ENCODE data around the gene SLC2A3.

GRCh38 chr12:7899755-7900154, 36.2 kb downstream of the SLC2A3 start:
- TF ChIP-seq, protein P1, sequence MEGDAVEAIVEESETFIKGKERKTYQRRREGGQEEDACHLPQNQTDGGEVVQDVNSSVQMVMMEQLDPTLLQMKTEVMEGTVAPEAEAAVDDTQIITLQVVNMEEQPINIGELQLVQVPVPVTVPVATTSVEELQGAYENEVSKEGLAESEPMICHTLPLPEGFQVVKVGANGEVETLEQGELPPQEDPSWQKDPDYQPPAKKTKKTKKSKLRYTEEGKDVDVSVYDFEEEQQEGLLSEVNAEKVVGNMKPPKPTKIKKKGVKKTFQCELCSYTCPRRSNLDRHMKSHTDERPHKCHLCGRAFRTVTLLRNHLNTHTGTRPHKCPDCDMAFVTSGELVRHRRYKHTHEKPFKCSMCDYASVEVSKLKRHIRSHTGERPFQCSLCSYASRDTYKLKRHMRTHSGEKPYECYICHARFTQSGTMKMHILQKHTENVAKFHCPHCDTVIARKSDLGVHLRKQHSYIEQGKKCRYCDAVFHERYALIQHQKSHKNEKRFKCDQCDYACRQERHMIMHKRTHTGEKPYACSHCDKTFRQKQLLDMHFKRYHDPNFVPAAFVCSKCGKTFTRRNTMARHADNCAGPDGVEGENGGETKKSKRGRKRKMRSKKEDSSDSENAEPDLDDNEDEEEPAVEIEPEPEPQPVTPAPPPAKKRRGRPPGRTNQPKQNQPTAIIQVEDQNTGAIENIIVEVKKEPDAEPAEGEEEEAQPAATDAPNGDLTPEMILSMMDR (IDR thresholded peaks at IDR 0.05): no peak
- no peak for TF ChIP-seq POLR2A (IDR thresholded peaks at IDR 0.05)
